ENCODE results near the gene CLPX.
A peak's percentile ranks its signal among the peaks of the same experiment; 100 is the strongest.
"Not testable (repeated sequence)": the region's sequence is repeated elsewhere in the genome, so short reads cannot be mapped to it uniquely, and the experiment has no call there.

The CLPX gene

GRCh38 chr15:65101411-65101890 is 83.7 kb downstream of the CLPX start:
- peak; percentile 37 for DNase-seq (ENCODE audit: low read depth)

- no peak for DNase-seq (ENCODE audit: low read depth)
Measured at GRCh38 chr15:65100442-65100841, 84.7 kb downstream of the CLPX start.

- DNase-seq (ENCODE audit: low read depth): not testable (repeated sequence)
Measured at GRCh38 chr15:65099801-65100200, 85.3 kb downstream of the CLPX start.

- no peak for DNase-seq (ENCODE audit: low read depth)
Measured at GRCh38 chr15:65099336-65099735, 85.8 kb downstream of the CLPX start.
